Omental fat pad (tissue), 4 donors: ENCODE results near the gene NEK9. TPM values are rescaled to one million over a fixed set of nuclear protein-coding genes. Genes with fewer than 3 reads are reported as not detected.
A peak's percentile ranks its signal among the peaks of the same experiment; 100 is the strongest.
"Not testable (repeated sequence)": the region's sequence is repeated elsewhere in the genome, so short reads cannot be mapped to it uniquely, and the experiment has no call there.

Experiments
- ATAC-seq: fragments of 150-250 bp; one replicate; pipeline ENCODE4 v1.9.1; 2016; ENCODE audit warnings: mild to moderate bottlenecking, moderate library complexity; ENCODE audit not compliant: low FRiP score
- DNase-seq: peaks from one replicate; pipeline ENCODE4 v3.0.0-alpha.2; 2019; ENCODE audit warnings: low spot score
- CTCF ChIP-seq, 3 donors: fragments of 450-650 bp; IDR thresholded peaks; one replicate each; pipeline ENCODE4 v1.5.1; 2016 to 2017; ENCODE audit warnings: antibody characterized with exemption in 3 of 3, mild to moderate bottlenecking in 3 of 3, moderate library complexity in 2 of 3
- total RNA-seq, 4 donors: library from RNA; depleted of rRNA; stranded (reverse); fragments of >200 nt; gene quantifications; one replicate each; pipeline ENCODE4 v1.1.0, GENCODE V29; 2016

Gene NEK9
- total RNA-seq, 4 donors from 2014 or later, result 40.1 to 68.3 (median 54.8) TPM

GRCh38 chr14:75156901-75157300 is 30.1 kb upstream of the NEK9 start:
- DNase-seq (no peak), ATAC-seq (no peak)
- TF ChIP-seq CTCF (IDR thresholded peaks at IDR 0.05), result no peak

DNA sequence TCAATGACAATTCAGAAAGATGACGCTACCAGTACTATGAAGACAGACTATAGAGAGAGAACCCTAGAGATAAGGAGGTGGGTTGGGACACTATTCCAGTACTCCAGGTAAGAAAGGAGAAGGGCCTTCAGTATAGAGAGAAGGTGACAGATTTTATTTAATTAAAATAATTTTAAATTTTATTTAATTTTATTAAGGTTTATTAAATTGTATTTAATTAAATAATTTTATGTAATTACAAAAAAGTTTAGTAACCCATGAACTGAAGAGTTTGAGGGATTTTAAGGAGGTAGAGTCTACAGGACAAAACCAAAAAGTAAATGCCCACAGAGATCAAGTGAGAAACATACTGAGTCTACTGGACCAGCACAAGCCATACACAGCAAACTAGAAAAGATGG is 29.3 kb upstream of the NEK9 start:
- DNase-seq, result no peak

DNA sequence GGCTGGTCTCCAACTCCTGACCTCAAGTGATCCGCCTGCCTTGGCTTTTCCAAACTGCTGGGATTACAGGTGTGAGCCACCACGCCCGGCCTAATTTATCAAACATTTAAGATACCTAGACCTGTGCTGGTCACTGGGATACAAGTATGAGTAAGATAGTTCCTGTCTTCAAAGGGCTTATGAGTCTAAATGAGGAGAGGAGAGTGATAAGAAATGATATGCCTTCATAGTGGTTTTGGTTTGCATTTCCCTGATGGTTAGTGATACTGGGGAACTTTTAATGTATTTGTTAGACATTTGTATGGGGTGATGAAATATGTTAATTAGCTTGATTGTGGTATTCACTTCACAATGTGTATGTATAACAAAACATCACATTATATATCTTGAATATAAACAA is 28.3 kb upstream of the NEK9 start:
- ATAC-seq, result no peak
- no peak for DNase-seq
- TF ChIP-seq CTCF (IDR thresholded peaks at IDR 0.05), result no peak

More for the DNA sequence above, 29.3 kb upstream of the NEK9 start:
- no peak for ATAC-seq
- no peak for TF ChIP-seq CTCF (IDR thresholded peaks at IDR 0.05)

GRCh38 chr14:75153295-75153694 is 26.4 kb upstream of the NEK9 start:
- no peak for DNase-seq
- no peak for ATAC-seq
- TF ChIP-seq CTCF (IDR thresholded peaks at IDR 0.05), result no peak

GRCh38 chr14:75151851-75152250 is 25.0 kb upstream of the NEK9 start:
- DNase-seq, result no peak
- no peak for ATAC-seq
- TF ChIP-seq CTCF (IDR thresholded peaks at IDR 0.05), result no peak

- not testable (repeated sequence) for DNase-seq, ATAC-seq
Measured at GRCh38 chr14:75150637-75151036, 23.8 kb upstream of the NEK9 start.

- DNase-seq (no peak), ATAC-seq (peak; percentile 20)
Measured at GRCh38 chr14:75150150-75150549, 23.3 kb upstream of the NEK9 start.

More at GRCh38 chr14:75150150-75150549, 23.3 kb upstream of the NEK9 start:
- no peak for TF ChIP-seq CTCF (IDR thresholded peaks at IDR 0.05)
